ENCODE data around the gene ZNF516. TPM values are rescaled to one million over a fixed set of nuclear protein-coding genes. Genes with fewer than 3 reads are reported as not detected.
"Not testable (repeated sequence)": the region's sequence is repeated elsewhere in the genome, so short reads cannot be mapped to it uniquely, and the experiment has no call there.

Gene ZNF516, protein sequence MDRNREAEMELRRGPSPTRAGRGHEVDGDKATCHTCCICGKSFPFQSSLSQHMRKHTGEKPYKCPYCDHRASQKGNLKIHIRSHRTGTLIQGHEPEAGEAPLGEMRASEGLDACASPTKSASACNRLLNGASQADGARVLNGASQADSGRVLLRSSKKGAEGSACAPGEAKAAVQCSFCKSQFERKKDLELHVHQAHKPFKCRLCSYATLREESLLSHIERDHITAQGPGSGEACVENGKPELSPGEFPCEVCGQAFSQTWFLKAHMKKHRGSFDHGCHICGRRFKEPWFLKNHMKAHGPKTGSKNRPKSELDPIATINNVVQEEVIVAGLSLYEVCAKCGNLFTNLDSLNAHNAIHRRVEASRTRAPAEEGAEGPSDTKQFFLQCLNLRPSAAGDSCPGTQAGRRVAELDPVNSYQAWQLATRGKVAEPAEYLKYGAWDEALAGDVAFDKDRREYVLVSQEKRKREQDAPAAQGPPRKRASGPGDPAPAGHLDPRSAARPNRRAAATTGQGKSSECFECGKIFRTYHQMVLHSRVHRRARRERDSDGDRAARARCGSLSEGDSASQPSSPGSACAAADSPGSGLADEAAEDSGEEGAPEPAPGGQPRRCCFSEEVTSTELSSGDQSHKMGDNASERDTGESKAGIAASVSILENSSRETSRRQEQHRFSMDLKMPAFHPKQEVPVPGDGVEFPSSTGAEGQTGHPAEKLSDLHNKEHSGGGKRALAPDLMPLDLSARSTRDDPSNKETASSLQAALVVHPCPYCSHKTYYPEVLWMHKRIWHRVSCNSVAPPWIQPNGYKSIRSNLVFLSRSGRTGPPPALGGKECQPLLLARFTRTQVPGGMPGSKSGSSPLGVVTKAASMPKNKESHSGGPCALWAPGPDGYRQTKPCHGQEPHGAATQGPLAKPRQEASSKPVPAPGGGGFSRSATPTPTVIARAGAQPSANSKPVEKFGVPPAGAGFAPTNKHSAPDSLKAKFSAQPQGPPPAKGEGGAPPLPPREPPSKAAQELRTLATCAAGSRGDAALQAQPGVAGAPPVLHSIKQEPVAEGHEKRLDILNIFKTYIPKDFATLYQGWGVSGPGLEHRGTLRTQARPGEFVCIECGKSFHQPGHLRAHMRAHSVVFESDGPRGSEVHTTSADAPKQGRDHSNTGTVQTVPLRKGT
- total RNA-seq, result 10 to 100 TPM; 22.0 to 47.9 (median 23.2) TPM
- long read RNA-seq, donor 1, partial matches to known transcripts, result 8 of 17 reads
- long read RNA-seq, donor 1, other reads (novel, unspliced or antisense), result 8 of 17 reads
- long read RNA-seq, donor 2, partial matches to known transcripts, result 0 of 3 reads
- long read RNA-seq, donor 2, other reads (novel, unspliced or antisense), result 3 of 3 reads

- ATAC-seq, result peak; percentile 19
Measured at GRCh38 chr18:76495006-76495370, at the start of gene ZNF516. ZNF516 (minus strand) TSS chr18:76495242; CDS start chr18:76443054, 52,188 bp downstream.

GRCh38 chr18:76538846-76539245 lies 43.8 kb upstream of the ZNF516 start:
- DNase-seq, result no peak
- Histone ChIP-seq H3K4me1 (ENCODE audit: low read depth) (no peaks in the 10 kb centered on the region), H3K36me3 (ENCODE audit: low read depth) (no peaks in the 10 kb centered on the region), H3K9me3 (no peaks in the 10 kb centered on the region), H3K4me3 (no peak overlapping the region)
- no peak for ATAC-seq
- TF ChIP-seq, protein P1, sequence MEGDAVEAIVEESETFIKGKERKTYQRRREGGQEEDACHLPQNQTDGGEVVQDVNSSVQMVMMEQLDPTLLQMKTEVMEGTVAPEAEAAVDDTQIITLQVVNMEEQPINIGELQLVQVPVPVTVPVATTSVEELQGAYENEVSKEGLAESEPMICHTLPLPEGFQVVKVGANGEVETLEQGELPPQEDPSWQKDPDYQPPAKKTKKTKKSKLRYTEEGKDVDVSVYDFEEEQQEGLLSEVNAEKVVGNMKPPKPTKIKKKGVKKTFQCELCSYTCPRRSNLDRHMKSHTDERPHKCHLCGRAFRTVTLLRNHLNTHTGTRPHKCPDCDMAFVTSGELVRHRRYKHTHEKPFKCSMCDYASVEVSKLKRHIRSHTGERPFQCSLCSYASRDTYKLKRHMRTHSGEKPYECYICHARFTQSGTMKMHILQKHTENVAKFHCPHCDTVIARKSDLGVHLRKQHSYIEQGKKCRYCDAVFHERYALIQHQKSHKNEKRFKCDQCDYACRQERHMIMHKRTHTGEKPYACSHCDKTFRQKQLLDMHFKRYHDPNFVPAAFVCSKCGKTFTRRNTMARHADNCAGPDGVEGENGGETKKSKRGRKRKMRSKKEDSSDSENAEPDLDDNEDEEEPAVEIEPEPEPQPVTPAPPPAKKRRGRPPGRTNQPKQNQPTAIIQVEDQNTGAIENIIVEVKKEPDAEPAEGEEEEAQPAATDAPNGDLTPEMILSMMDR (IDR thresholded peaks at IDR 0.05), result no peak
- intact Hi-C loops (cut with DNase I, micrococcal nuclease), result no loop called here

More at GRCh38 chr18:76495006-76495370, at the start of gene ZNF516:
- no peaks in the 10 kb centered on the region for H3K36me3 ChIP-seq (ENCODE audit: low read depth)
- peak; percentile 57 to 74 (median 67) for DNase-seq
- peaks cover 6% of the 10 kb centered on the region for H3K4me1 ChIP-seq (ENCODE audit: low read depth)
- no peaks in the 10 kb centered on the region for H3K9me3 ChIP-seq
- TF ChIP-seq, protein P1 (IDR thresholded peaks at IDR 0.05), result no peak
- intact Hi-C loops (cut with DNase I, micrococcal nuclease), result no loop called here
- H3K4me3 ChIP-seq, result peak within 1 kb of the TSS; percentile 34

DNA sequence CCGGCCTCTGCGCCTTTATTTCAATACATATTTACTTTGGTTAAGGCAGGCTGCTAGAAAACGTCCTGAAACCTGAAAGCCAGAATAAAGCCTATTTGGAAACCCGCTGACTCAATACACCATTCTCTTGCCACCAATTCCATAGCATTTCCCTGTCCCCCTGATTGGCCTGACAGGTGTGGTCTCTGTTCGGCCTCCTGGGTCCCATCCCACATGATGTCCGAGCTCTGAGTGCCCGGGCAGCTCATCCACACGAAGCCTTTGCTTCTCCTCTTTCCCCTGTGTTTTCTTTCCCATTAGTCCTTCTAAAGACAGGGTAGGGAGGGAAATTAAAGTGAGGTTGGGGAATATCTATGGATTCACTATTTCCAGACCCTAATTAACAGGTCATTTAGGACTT lies 42.6 kb upstream of the ZNF516 start:
- DNase-seq (no peak), ATAC-seq (no peak)
- TF ChIP-seq, protein P1 (IDR thresholded peaks at IDR 0.05), result no peak
- Histone ChIP-seq H3K4me3 (no peak overlapping the region), H3K4me1 (ENCODE audit: low read depth) (no peaks in the 10 kb centered on the region), H3K9me3 (no peaks in the 10 kb centered on the region), H3K36me3 (ENCODE audit: low read depth) (no peaks in the 10 kb centered on the region)
- intact Hi-C loops (cut with DNase I, micrococcal nuclease), result no loop called here

DNA sequence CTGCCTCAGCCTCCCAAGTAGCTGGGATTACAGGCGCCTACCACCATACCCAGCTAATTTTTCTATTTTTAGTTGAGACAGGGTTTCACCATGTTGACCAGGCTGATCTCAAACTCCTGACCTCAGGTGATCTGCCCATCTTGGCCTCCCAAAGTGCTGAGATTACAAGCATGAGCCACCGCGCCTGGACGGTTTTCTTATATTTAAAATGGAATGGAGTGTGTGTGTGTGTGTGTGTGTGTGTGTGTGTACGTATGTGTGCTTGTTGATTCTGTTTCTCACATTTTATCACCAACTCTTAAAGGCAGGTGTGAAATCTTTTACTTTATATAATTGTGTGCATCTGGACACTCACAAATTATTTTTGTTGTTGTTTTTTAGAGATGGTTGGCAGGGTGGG lies 41.6 kb upstream of the ZNF516 start:
- H3K9me3 ChIP-seq; H3K4me1 ChIP-seq (ENCODE audit: low read depth); H3K4me3 ChIP-seq; DNase-seq; intact Hi-C loops (cut with DNase I, micrococcal nuclease); H3K36me3 ChIP-seq (ENCODE audit: low read depth); ATAC-seq: not testable (repeated sequence)

DNA sequence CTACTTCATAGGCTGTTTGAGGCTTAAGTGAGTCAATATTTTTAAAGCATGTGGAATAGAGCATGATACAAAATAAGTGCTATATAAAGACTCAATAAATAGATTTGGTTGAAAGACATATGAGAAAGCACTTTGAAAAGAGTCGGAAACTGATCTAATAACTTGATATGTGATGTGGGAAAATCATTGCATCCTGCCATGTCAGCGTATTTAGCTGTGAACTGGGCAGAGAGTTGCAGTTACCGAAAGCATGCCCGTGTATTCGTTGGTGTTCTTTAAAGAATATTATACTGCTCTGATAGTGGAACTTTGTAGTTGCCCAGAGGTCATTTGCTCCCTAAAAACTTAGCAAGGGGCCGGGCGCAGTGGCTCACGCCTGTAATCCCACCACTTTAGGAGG lies 37.8 kb upstream of the ZNF516 start:
- DNase-seq, result no peak
- Histone ChIP-seq H3K9me3 (no peaks in the 10 kb centered on the region), H3K4me1 (ENCODE audit: low read depth) (no peaks in the 10 kb centered on the region), H3K4me3 (no peak overlapping the region), H3K36me3 (ENCODE audit: low read depth) (no peaks in the 10 kb centered on the region)
- TF ChIP-seq, protein P1 (IDR thresholded peaks at IDR 0.05), result no peak
- intact Hi-C loops (cut with DNase I, micrococcal nuclease), result no loop called here
- no peak for ATAC-seq
